ENCODE results near the gene PTGIR.

PTGIR gene, protein sequence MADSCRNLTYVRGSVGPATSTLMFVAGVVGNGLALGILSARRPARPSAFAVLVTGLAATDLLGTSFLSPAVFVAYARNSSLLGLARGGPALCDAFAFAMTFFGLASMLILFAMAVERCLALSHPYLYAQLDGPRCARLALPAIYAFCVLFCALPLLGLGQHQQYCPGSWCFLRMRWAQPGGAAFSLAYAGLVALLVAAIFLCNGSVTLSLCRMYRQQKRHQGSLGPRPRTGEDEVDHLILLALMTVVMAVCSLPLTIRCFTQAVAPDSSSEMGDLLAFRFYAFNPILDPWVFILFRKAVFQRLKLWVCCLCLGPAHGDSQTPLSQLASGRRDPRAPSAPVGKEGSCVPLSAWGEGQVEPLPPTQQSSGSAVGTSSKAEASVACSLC

GRCh38 chr19:46624958-46625661, at the start of gene PTGIR:
PTGIR (minus strand) TSS chr19:46625089; CDS start chr19:46624225, 864 bp downstream.
- DNase-seq, result peak; percentile 39 to 49

DNA sequence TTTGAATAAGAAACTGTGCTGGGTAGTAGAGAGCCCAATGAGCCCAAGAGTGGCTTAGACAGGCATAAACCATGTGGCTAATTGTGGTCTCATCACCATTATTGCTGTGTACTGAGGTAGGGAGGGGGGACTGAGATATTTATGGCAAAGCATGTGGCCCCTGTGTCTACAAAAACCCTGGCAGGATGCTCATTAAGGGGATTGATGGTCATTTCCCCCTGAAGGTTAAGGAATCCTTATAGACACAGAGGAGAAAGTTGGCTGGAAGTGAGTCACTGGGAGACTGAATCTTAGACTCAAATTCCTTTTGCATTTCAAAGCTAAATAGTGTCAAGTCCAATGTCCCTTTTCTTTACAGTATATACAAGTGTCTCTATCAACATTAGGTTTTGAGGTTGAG, 45.9 kb upstream of the PTGIR start:
- DNase-seq, result no peak

DNA sequence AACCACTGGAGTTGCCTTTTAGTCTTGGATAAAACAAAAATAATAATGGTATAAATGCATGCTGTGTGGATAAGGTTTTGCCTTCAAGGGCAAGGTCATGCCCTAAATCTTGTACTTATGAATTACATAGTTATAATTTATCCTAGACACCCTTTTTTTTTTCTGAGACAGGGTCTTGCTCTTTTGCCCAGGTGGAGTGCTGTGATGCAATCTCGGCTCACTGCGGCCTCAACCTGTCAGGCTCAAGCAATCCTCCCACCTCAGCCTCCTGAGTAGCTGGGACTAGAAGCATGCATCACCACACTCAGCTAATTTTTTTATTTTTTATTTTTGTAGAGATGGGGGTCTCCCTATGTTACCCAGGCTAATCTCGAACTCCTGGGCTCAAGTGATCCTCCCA, 43.8 kb upstream of the PTGIR start:
- no peak for DNase-seq

DNA sequence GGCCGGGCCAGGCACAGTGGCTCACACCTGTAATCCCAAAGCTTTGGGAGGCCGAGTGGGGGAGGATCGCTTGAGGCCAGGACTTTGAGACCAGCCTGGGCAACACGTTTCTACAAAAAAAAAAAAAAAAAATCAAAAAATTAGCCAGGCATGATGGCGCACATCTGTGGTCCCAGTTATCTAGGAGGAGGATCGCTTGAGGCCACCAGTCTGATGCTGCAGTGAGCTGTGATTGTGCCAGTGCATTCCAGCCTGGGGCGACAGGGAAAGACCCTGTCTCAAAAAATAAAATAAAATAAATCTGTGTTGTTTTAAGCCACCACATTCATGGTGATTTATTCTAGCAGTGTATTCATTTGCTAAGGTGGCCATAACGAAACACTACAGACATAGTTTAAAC, 40.2 kb upstream of the PTGIR start:
- no peak for DNase-seq

DNA sequence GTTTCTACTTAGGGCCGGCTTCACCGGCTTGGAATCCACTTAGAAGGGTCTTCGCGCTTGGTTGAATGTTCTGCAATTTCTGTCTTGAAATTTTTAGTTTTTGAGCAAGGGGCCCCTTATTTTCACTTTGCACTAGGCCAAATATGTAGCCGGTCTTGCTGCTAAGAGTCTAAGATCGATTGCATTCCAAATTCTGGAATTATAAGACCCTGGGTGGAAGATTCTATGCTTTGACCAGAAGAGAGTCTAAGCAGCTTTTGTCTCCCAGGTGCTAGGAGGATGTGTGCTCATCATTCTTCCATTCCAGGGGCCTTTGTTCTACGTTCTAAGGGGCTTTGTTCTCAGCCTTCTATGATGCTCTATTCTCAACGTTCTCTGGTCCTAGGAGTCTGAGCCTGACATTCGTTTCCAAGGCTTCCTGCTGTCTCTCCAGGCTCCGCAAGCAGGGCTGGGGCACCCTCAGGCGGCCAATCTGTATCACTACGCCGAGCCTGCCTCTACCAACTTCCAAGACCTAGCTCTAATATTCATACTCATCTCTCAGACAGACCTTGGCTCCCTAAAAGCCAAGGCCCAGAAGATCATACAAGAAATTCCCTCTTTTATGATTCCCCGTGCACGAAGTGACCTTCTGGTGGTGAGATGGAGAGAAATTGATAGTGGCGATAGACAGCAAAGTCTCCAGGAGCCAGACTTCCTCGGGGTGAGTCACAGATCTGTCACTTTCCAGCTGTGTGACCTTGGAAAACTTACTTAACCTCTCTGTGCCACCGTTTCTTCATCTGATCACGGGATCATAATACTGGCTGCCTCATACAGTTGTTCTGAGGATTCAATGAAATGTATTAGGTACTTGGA, 37.1 kb upstream of the PTGIR start:
- peak; percentile 95 to 96 for DNase-seq

DNA sequence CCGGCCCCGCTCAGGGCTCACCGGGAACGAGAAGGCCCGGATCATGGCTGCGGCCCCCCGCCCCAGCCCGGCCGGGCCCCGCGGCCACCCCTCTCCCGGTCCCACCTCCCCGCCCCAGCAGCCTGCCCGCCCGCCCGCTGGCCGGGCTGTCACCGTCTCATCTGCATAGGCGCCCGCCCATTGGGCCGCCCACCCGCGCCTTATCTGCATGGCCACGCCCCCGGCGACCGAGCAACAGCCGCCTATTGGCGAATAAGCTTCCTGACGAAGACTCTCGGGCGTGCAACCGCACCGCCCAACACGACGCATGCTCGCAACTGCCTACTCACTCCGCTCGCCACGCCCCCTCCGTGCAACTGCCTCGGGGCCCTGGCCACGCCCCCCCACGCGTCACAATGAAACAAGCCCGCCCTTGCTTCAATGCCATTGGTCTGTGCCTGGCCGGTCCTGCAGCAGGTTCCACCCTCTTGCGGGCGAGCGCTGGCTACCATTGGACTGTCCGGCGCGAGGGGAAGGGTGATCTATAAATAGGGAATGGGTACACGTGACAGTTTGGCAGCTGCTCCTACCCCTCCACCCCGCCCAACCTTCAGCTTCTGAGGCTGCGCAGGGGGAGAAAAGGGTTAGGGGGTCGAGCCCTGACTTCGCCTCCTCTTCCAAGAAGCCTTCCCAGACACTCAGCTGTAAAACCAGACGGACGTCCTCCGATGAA, 36.3 kb upstream of the PTGIR start, which contains the start of gene DACT3:
Gene DACT3 (minus strand): TSS at position 163 of the 712 bp plus-strand sequence. CDS start 118 bp downstream, at position 45.
- peak; percentile 99 for DNase-seq

DNA sequence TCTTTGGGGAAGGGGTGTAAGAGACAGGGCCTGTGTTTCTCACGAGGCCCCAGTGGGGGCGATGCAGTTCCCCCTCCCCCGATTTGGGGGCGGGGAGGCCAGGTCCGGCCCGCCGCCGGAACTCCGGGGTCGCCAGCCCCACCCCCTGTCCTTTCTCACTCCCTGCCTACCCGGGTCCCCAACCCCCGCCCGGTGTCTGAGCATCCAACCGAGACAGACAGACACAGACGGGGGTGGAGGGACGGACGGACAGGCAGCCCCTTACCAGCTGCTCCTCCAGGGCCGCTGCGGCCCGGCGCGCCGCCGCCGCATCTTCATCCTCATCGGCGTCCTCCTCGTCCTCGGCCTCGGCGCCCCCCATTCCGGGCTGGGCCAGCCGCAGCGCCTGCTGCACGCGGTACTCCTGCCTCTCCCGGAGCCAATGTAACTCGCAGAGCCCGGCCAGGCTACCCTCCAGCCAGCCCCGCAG, 35.7 kb upstream of the PTGIR start:
- DNase-seq, result peak in 1 of 2 experiments; percentile 51

GRCh38 chr19:46660008-46660517, 35.2 kb upstream of the PTGIR start:
- DNase-seq, result no peak

DNA sequence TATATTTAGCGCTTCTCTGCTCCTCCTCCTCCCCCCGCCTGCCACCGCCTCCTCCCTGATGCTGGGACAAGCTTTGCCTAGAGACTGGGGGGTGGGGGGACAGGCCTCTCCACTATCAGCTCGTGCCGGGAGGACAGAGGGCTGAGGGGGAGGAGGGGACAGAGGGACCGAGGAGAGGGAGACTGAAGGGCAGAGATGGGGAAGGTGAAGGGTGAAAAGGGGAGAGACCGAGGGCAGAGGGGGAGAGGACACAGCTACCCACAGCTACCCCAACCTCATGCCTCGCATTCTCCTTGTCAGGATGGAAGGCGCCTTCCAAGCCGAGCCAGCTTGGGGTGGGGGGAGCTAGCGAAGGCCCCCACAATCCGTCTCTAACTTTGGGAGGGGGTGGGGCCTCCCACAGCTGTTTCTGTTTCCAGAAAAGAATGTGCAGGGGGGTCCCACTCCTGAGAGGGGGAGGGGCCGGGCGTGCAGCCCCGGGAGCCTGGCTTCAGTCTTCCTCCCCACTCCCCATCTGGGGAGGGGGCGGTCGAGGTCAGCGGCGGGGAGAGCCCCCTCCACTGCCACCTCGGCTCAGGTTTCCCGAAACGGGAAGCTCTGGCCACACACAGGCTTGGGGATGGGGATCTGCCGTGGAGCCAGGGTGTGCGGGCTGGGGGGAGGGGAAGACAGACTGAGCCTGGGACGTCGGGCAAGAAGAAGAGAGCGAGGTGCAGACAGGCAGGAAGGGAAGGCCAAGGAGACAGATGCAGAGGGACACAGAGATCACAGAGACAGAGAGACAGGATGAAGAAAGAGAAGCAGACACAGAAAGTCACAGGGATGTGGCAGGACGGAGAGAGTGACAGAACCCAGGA, 34.5 kb upstream of the PTGIR start:
- DNase-seq, result peak; percentile 34 to 49

GRCh38 chr19:46656541-46656940, 31.7 kb upstream of the PTGIR start:
- DNase-seq, result no peak

DNA sequence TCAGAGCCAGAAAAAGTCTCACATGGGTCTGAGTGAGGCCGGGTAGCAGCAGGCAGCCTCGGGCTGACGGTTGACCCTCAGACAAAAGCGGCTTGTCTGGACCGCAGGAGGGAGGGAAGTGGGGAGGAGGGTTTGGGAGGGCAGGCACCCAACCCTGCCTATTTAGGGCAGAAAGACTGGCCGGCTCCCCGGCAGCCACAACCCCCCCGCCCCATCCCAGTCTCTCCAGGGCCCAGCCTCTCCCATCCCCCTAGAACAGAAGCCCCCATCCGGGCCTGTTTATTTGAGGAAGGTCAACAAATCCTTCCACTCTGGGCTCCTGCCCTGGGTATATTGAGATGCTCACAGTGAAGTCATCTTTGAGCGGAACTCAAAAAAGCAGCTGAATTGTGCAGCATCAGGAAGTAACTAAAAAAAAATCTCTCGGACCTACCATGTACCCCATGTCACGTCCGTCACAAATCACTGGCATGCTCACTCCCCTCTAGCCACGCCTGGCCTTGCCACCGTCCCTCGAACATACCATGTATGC, 29.8 kb upstream of the PTGIR start:
- no peak for DNase-seq

DNA sequence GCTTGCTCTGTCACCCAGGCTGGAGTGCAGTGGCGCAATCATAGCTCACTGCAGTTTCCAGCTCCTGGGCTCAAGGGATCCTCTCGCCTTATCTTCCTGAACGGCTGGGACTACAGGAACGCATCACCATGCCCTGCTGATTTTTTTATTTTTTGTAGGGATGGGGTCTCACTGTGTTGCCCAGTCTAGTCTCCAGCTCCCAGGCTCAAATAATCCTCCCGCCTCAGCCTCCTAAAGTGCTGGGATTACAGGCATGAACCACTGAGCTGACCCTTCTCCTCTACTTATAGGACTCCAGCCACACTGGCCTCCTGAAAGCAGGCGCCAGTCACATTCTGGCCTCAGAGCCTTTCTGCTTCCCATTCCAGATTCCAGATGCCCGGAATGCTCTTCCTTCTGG, 25.6 kb upstream of the PTGIR start:
- DNase-seq, result no peak

- no peak for DNase-seq
Measured at GRCh38 chr19:46648961-46649960, 24.4 kb upstream of the PTGIR start.

GRCh38 chr19:46648060-46648960, 23.4 kb upstream of the PTGIR start:
- DNase-seq, result peak in 1 of 2 experiments; percentile 15

GRCh38 chr19:46646402-46646801, 21.5 kb upstream of the PTGIR start:
- DNase-seq, result no peak

- no peak for DNase-seq
Measured at GRCh38 chr19:46644720-46645119, 19.8 kb upstream of the PTGIR start.

DNA sequence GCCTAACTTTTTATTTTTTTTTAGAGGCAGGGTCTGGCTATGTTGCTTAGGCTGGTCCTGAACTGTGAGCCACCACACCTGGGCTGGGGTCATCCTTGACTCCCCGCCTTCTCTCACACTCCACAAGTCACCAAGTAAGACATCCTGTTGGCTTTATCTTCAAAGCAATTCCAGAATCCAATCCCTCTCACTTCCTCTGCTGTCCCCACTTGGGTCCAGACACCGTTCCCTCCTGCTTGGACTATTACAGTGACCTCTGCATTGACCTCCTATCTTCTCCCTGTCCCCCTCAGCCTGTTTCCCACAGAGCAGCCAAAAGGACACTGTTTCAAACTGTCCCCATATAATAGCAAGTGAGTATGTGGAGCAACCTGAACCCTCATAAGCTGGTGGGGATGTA, 15.8 kb upstream of the PTGIR start:
- no peak for DNase-seq

Data from Kasumi-1 (cell line).